H1 (cell line): ENCODE measurements around the gene SUB1. TPM values are rescaled to one million over a fixed set of nuclear protein-coding genes. Genes with fewer than 3 reads are reported as not detected.

Source experiments
- CTCF ChIA-PET: fragments of 300-600 bp; sonication (Branson Sonifier 250); formaldehyde crosslinking; loops from one replicate; lab custom pipeline; 2021; ENCODE audit not compliant: partially characterized antibody; lab: Charles Lee
- POLR2A ChIA-PET: fragments of 300-600 bp; sonication (Branson Sonifier 250); formaldehyde crosslinking; loops from one replicate; lab custom pipeline; 2021; ENCODE audit warnings: inconsistent platforms; ENCODE audit not compliant: partially characterized antibody; lab: Charles Lee
- DNase-seq, 2 experiments: peaks; one replicate each; pipeline versions ENCODE4 v3.0.0 to v3.0.0-alpha.2; 2010 to 2022; ENCODE audit warnings: low spot score in 2 of 2, low read depth in 1 of 2, mixed read lengths in 1 of 2
- FAIRE-seq: peaks from 2 replicates; lab custom pipeline; 2011; peaks lifted over from hg19 to GRCh38; lab: Jason Lieb, UNC
- H2AFZ ChIP-seq: 2 replicates; pipeline ENCODE4 v1.8.1; 2012; ENCODE audit warnings: low read length, inconsistent platforms
- H2AK5ac ChIP-seq: 2 replicates; pipeline ENCODE4 v1.6.1; 2013; ENCODE audit warnings: low read depth, low read length
- H2BK120ac ChIP-seq: replicated peaks from 2 replicates; pipeline ENCODE3; 2013; ENCODE audit warnings: low read depth, low read length, inconsistent platforms
- H2BK12ac ChIP-seq: 2 replicates; pipeline ENCODE4 v1.6.1; 2013; ENCODE audit warnings: low read depth, low read length
- H2BK15ac ChIP-seq: 2 replicates; pipeline ENCODE4 v1.6.1; 2013; ENCODE audit warnings: low read length
- H2BK20ac ChIP-seq: 2 replicates; pipeline ENCODE4 v1.6.1; 2013; ENCODE audit warnings: low read length
- H2BK5ac ChIP-seq: 2 replicates; pipeline ENCODE4 v1.6.1; 2013; ENCODE audit warnings: low read depth, low read length
- H3K14ac ChIP-seq: 2 replicates; pipeline ENCODE4 v1.6.1; 2013; ENCODE audit warnings: inconsistent platforms; ENCODE audit not compliant: insufficient read length
- H3K18ac ChIP-seq: 2 replicates; pipeline ENCODE4 v1.6.1; 2013; ENCODE audit warnings: low read length; ENCODE audit errors: extremely low read depth
- H3K23ac ChIP-seq: 2 replicates; pipeline ENCODE4 v1.6.1; 2013; ENCODE audit warnings: inconsistent platforms; ENCODE audit not compliant: insufficient read length
- H3K23me2 ChIP-seq: 2 replicates; pipeline ENCODE4 v1.6.1; 2013; ENCODE audit warnings: low read depth, low read length
- H3K27ac ChIP-seq: 2 replicates; pipeline ENCODE4 v1.6.1; 2011; ENCODE audit warnings: low read depth, low read length, inconsistent platforms
- H3K27me3 ChIP-seq, 4 experiments: replicated peaks in 1 of 4; 1 replicate in 1 of 4; 2 replicates in 3 of 4; pipeline versions ENCODE4 v1.6.1 to v1.8.1; 2011 to 2013; ENCODE audit warnings: low read length in 3 of 4, mild to moderate bottlenecking in 3 of 4, inconsistent platforms in 2 of 4, mixed read lengths in 2 of 4, moderate library complexity in 1 of 4; ENCODE audit not compliant: control insufficient read depth in 3 of 4, insufficient read depth in 3 of 4; ENCODE audit errors: extremely low read depth in 1 of 4
- H3K36me3 ChIP-seq, 4 experiments: 2 replicates each; pipeline versions ENCODE4 v1.6.1 to v1.8.1; 2011 to 2013; ENCODE audit warnings: mild to moderate bottlenecking in 4 of 4, low read length in 3 of 4, moderate library complexity in 2 of 4, control low read depth in 1 of 4, inconsistent platforms in 1 of 4; ENCODE audit not compliant: insufficient read depth in 4 of 4, control insufficient read depth in 2 of 4
- H3K4ac ChIP-seq: replicated peaks from 2 replicates; pipeline ENCODE3; 2013; ENCODE audit warnings: low read length, low read depth, mixed read lengths, inconsistent platforms; ENCODE audit not compliant: insufficient read length
- H3K4me1 ChIP-seq, 4 experiments: replicated peaks in 1 of 4; 1 replicate in 1 of 4; 2 replicates in 3 of 4; pipeline versions ENCODE4 v1.6.1 to v1.8.1; 2011 to 2013; ENCODE audit warnings: low read length in 3 of 4, inconsistent platforms in 2 of 4, mixed read lengths in 1 of 4; ENCODE audit not compliant: insufficient read depth in 4 of 4, control insufficient read depth in 3 of 4
- H3K4me2 ChIP-seq, 2 experiments: 2 replicates each; pipeline versions ENCODE4 v1.6.1 to v1.8.1; 2011 to 2013; ENCODE audit warnings: low read depth in 2 of 2, low read length in 2 of 2, control low read depth in 1 of 2, inconsistent platforms in 1 of 2, mild to moderate bottlenecking in 1 of 2; ENCODE audit not compliant: insufficient read depth in 1 of 2
- H3K4me3 ChIP-seq, 4 experiments: fragments of 200-600, 300-600 bp in 1 of 4; sonication (generic), shearing (Covaris generic), sonication (Bioruptor Twin) in 1 of 4; 2 replicates each; pipeline versions ENCODE4 v1.5.1 to v1.8.1; 2011 to 2016; ENCODE audit warnings: low read length in 4 of 4, low read depth in 3 of 4, control low read depth in 2 of 4, inconsistent platforms in 2 of 4, mild to moderate bottlenecking in 2 of 4, mixed read lengths in 1 of 4, moderate library complexity in 1 of 4; ENCODE audit not compliant: insufficient read depth in 2 of 4; ENCODE audit errors: extremely low read depth in 1 of 4
- H3K56ac ChIP-seq: replicated peaks from 2 replicates; pipeline ENCODE3; 2013; ENCODE audit warnings: low read depth, mild to moderate bottlenecking, mixed read lengths, low read length, inconsistent platforms; ENCODE audit not compliant: insufficient read length
- H3K79me1 ChIP-seq: 2 replicates; pipeline ENCODE4 v1.6.1; 2013; ENCODE audit warnings: low read depth, low read length, control low read depth
- H3K79me2 ChIP-seq, 2 experiments: 2 replicates each; pipeline versions ENCODE4 v1.6.1 to v1.8.1; 2012 to 2013; ENCODE audit warnings: low read length in 2 of 2, mild to moderate bottlenecking in 2 of 2, inconsistent platforms in 1 of 2; ENCODE audit not compliant: insufficient read depth in 2 of 2, control insufficient read depth in 1 of 2
- H3K9ac ChIP-seq, 4 experiments: replicated peaks in 1 of 4; 1 replicate in 1 of 4; 2 replicates in 3 of 4; pipeline versions ENCODE4 v1.6.1 to v1.8.1; 2011 to 2013; ENCODE audit warnings: low read depth in 3 of 4, low read length in 3 of 4, control low read depth in 2 of 4, mild to moderate bottlenecking in 2 of 4, moderate library complexity in 2 of 4, inconsistent platforms in 1 of 4; ENCODE audit errors: extremely low read depth in 1 of 4
- H3K9me3 ChIP-seq, 2 experiments: 2 replicates each; pipeline versions ENCODE4 v1.6.1 to v1.8.1; 2012 to 2013; ENCODE audit warnings: mild to moderate bottlenecking in 2 of 2, moderate library complexity in 2 of 2, control low read depth in 1 of 2, inconsistent platforms in 1 of 2, low read depth in 1 of 2, low read length in 1 of 2, mixed read lengths in 1 of 2; ENCODE audit not compliant: insufficient read depth in 2 of 2
- H4K20me1 ChIP-seq, 2 experiments: replicated peaks in 1 of 2; 2 replicates each; pipeline versions ENCODE3 to v1.8.1; 2011 to 2013; ENCODE audit warnings: inconsistent platforms in 2 of 2, low read length in 2 of 2, mild to moderate bottlenecking in 1 of 2; ENCODE audit not compliant: insufficient read depth in 2 of 2, control insufficient read depth in 1 of 2
- H4K5ac ChIP-seq: 2 replicates; pipeline ENCODE4 v1.6.1; 2013; ENCODE audit warnings: low read length, low read depth, mixed read lengths, inconsistent platforms; ENCODE audit not compliant: insufficient read length
- H4K8ac ChIP-seq: 2 replicates; pipeline ENCODE4 v1.8.0; 2013; ENCODE audit warnings: mild to moderate bottlenecking, moderate library complexity, low read length, inconsistent platforms; ENCODE audit not compliant: insufficient read depth; ENCODE audit errors: extremely low read depth
- H4K91ac ChIP-seq: replicated peaks from 2 replicates; pipeline ENCODE3; 2013; ENCODE audit warnings: low read length, mixed read lengths, inconsistent platforms; ENCODE audit not compliant: insufficient read length
- CBX8 ChIP-seq: fragments of 300-800, 300-1000 bp; sonication (generic); IDR thresholded peaks from 2 replicates; pipeline ENCODE4 v1.7.1; 2016; ENCODE audit warnings: low read depth, low read length, borderline replicate concordance
- GTF2F1 ChIP-seq: IDR thresholded peaks from 2 replicates; pipeline ENCODE4 v1.6.1; 2012; ENCODE audit warnings: low read depth, low read length, improper control_type of control experiment, borderline replicate concordance
- RBBP5 ChIP-seq: IDR thresholded peaks from 2 replicates; pipeline ENCODE4 v1.7.1; 2012; ENCODE audit warnings: low read depth, mild to moderate bottlenecking, inconsistent platforms, low read length, moderate library complexity, borderline replicate concordance
- SP1 ChIP-seq: IDR thresholded peaks from 2 replicates; pipeline ENCODE4 v1.6.1; 2011; ENCODE audit warnings: low read depth, low read length
- TAF7 ChIP-seq: optimal IDR thresholded peaks from 2 replicates; pipeline ENCODE3; 2011; ENCODE audit warnings: low read depth, mild to moderate bottlenecking, inconsistent platforms, low read length, moderate library complexity, borderline replicate concordance
- WGBS, 2 experiments: shearing (Covaris generic) in 1 of 2; methylation state at CpG; one replicate each; pipeline versions ENCODE4 v1.1.6 to v1.1.7; 2013 to 2015; ENCODE audit warnings: low lambda C conversion rate in 2 of 2, mixed read lengths in 2 of 2, inconsistent platforms in 1 of 2, low coverage in 1 of 2, missing lambda C conversion rate in 1 of 2; ENCODE audit not compliant: insufficient replicate concordance in 2 of 2, insufficient coverage in 1 of 2, insufficient read length in 1 of 2; ENCODE audit errors: extremely low coverage in 1 of 2, missing lambda C conversion rate in 1 of 2; 5-methylcytosine and 5-hydroxymethylcytosine counted together
- polyA plus RNA-seq, 7 experiments: library from polyadenylated mRNA; depleted of rRNA in 3 of 7; stranded (reverse) in 5 of 7; unstranded in 2 of 7; fragments of >200 nt in 5 of 7; fragments of 200-250 nt in 2 of 7; gene quantifications; 1 replicate in 5 of 7; 2 replicates in 1 of 7; 4 replicates in 1 of 7; pipeline versions ENCODE4 v1.2.1 to v1.2.3, GENCODE V29; 2011 to 2013; ENCODE audit warnings: missing spikeins in 2 of 7, mixed read lengths in 2 of 7
- total RNA-seq: library from RNA; stranded (reverse); fragmentation: NEBNext Ultra II Directional; extraction: Animal tissue kit (Norgen Biotek cat#: 25700); gene quantifications from 2 replicates; pipeline ENCODE4 v1.2.1, GENCODE V29; 2021

SUB1 gene
- total and polyA plus RNA-seq, 2 of the 8 experiments (the other 6 are each of a cell fraction or from before 2014, with no cell fraction given), result 83.9 to 325 TPM

GRCh38 chr5:32536246-32536645 is 49.1 kb upstream of the SUB1 start:
- H4K8ac ChIP-seq, result no peak overlapping the region
- no peaks in the 10 kb centered on the region for H4K20me1 ChIP-seq
- no peak overlapping the region for H3K9ac ChIP-seq
- DNase-seq (no peak), FAIRE-seq (no peak)
- H3K23me2 ChIP-seq, result peaks cover 2% of the 10 kb centered on the region; the same call in 1 of the 2 replicates
- H2BK15ac ChIP-seq, result no peak overlapping the region
- no peak overlapping the region for H2BK5ac ChIP-seq
- H3K27ac ChIP-seq, result no peak overlapping the region
- no peak for TF ChIP-seq TAF7
- TF ChIP-seq CBX8, result no peak
- TF ChIP-seq GTF2F1, result no peak
- no peak for TF ChIP-seq RBBP5
- TF ChIP-seq SP1, result no peak
- no peaks in the 10 kb centered on the region for H3K36me3 ChIP-seq
- no peak overlapping the region for H3K23ac ChIP-seq
- H3K56ac ChIP-seq, result no peak overlapping the region
- no peak overlapping the region for H3K4me2 ChIP-seq
- POLR2A ChIA-PET, result interaction anchor here (0.6 to 1.1 kb wide), 3 partner anchors 9 to 707 kb away, joined by 3 to 4 read pairs (median 3); no protein-coding TSS in a partner anchor
- H3K14ac ChIP-seq, result no peak overlapping the region
- H2BK120ac ChIP-seq, result no peak overlapping the region
- H3K18ac ChIP-seq, result no peak overlapping the region
- H4K91ac ChIP-seq, result no peak overlapping the region
- no peak overlapping the region for H3K4me3 ChIP-seq
- H3K9me3 ChIP-seq, result no peaks in the 10 kb centered on the region
- CTCF ChIA-PET, result no interaction called here
- H4K5ac ChIP-seq, result no peak overlapping the region
- no peak overlapping the region for H3K4ac ChIP-seq
- no peaks in the 10 kb centered on the region for H3K27me3 ChIP-seq
- no peaks in the 10 kb centered on the region for H3K79me1 ChIP-seq
- H2BK12ac ChIP-seq, result no peak overlapping the region
- H3K79me2 ChIP-seq, result no peaks in the 10 kb centered on the region
- WGBS, 2 experiments, result 88% methylated on average over 4 of the region's 4 CpGs; no CpG with 5 or more reads in 1 of the 2 experiments
- H2AFZ ChIP-seq, result no peak overlapping the region
- H2AK5ac ChIP-seq, result no peak overlapping the region
- peaks cover 0 to 6% (median 4%) of the 10 kb centered on the region in 4 experiments; a peak in 2 of 7 replicates for H3K4me1 ChIP-seq
- no peak overlapping the region for H2BK20ac ChIP-seq
